GM23338 (cell line): ENCODE measurements around the gene TMEM163. TPM values are rescaled to one million over a fixed set of nuclear protein-coding genes. Genes with fewer than 3 reads are reported as not detected.

ENCODE experiments used
- ATAC-seq: fragments of 200-7000 bp; cut with Tn5 transposase; 3 replicates; pipeline ENCODE4 v1.9.1; 2020
- DNase-seq: peaks from one replicate; pipeline ENCODE4 v3.0.0-alpha.2; 2015; ENCODE audit warnings: low spot score
- H2AFZ ChIP-seq: fragments of 200-600 bp; sonication (generic); 2 replicates; pipeline ENCODE4 v1.8.0; 2016; ENCODE audit warnings: antibody characterized with exemption, mild to moderate bottlenecking, moderate library complexity
- H3F3A ChIP-seq: fragments of 200-600 bp; sonication (generic); replicated peaks from 2 replicates; pipeline ENCODE4 v1.8.0; 2017; ENCODE audit warnings: antibody characterized with exemption, mixed run types, low read depth
- H3K27ac ChIP-seq: fragments of 200-600 bp; sonication (generic); 2 replicates; pipeline ENCODE4 v1.6.1; 2016; ENCODE audit warnings: low read depth
- H3K27me3 ChIP-seq: fragments of 200-600 bp; sonication (generic); 2 replicates; pipeline ENCODE4 v1.8.0; 2016; ENCODE audit warnings: mild to moderate bottlenecking, mixed run types, moderate library complexity; ENCODE audit not compliant: insufficient read depth
- H3K36me3 ChIP-seq: fragments of 200-600 bp; sonication (generic); 2 replicates; pipeline ENCODE4 v1.8.0; 2016; ENCODE audit warnings: mild to moderate bottlenecking; ENCODE audit not compliant: insufficient read depth
- H3K4me1 ChIP-seq: fragments of 200-600 bp; sonication (generic); 2 replicates; pipeline ENCODE4 v1.8.0; 2016; ENCODE audit warnings: mild to moderate bottlenecking, moderate library complexity; ENCODE audit not compliant: insufficient read depth
- H3K4me2 ChIP-seq: fragments of 200-600 bp; sonication (generic); 2 replicates; pipeline ENCODE4 v1.7.1; 2017; ENCODE audit warnings: mixed run types
- H3K4me3 ChIP-seq: fragments of 200-600 bp; sonication (generic); 2 replicates; pipeline ENCODE4 v1.6.1; 2016; ENCODE audit warnings: mixed run types
- H3K79me2 ChIP-seq: fragments of 200-600 bp; sonication (generic); replicated peaks from 2 replicates; pipeline ENCODE4 v1.8.0; 2017; ENCODE audit warnings: mild to moderate bottlenecking; ENCODE audit not compliant: insufficient read depth
- H3K9me2 ChIP-seq: fragments of 200-600 bp; sonication (generic); 2 replicates; pipeline ENCODE4 v1.8.0; 2017; ENCODE audit not compliant: insufficient read depth
- H4K20me1 ChIP-seq: fragments of 200-600 bp; sonication (generic); replicated peaks from 2 replicates; pipeline ENCODE4 v1.8.0; 2017; ENCODE audit warnings: mild to moderate bottlenecking; ENCODE audit not compliant: insufficient read depth
- H3K27ac Mint-ChIP-seq: 2 replicates; pipeline ENCODE4 v1.8.0; 2020; ENCODE audit warnings: inconsistent platforms, mild to moderate bottlenecking, moderate library complexity, mixed read lengths
- H3K27me3 Mint-ChIP-seq: 3 replicates; pipeline ENCODE4 v1.8.0; 2022; ENCODE audit warnings: low read depth, mild to moderate bottlenecking, moderate library complexity, mixed read lengths, inconsistent platforms; ENCODE audit not compliant: insufficient read depth, poor library complexity
- H3K36me3 Mint-ChIP-seq: 3 replicates; pipeline ENCODE4 v1.8.0; 2021; ENCODE audit warnings: low read depth, mild to moderate bottlenecking, inconsistent platforms, moderate library complexity, mixed read lengths
- H3K4me1 Mint-ChIP-seq: 3 replicates; pipeline ENCODE4 v1.8.0; 2020; ENCODE audit warnings: mild to moderate bottlenecking, inconsistent platforms, mixed read lengths
- H3K4me3 Mint-ChIP-seq: 3 replicates; pipeline ENCODE4 v1.8.0; 2021; ENCODE audit warnings: moderate library complexity, mild to moderate bottlenecking, inconsistent platforms, mixed read lengths
- H3K9me3 Mint-ChIP-seq: 3 replicates; pipeline ENCODE4 v1.8.0; 2020; ENCODE audit warnings: moderate library complexity, mild to moderate bottlenecking, inconsistent platforms, mixed read lengths
- CREB1 ChIP-seq: fragments of 250-450 bp; sonication (Bioruptor Pico); IDR thresholded peaks from 2 replicates; pipeline ENCODE4 v1.5.0; 2020; ENCODE audit warnings: low read depth, mild to moderate bottlenecking, moderate library complexity
- CTCF ChIP-seq, 2 experiments: fragments of 200-600 bp in 1 of 2; sonication (generic) in 1 of 2; conservative IDR thresholded peaks; 2 replicates each; pipeline versions ENCODE4 v1.5.1 to v1.6.1; 2016 to 2017; ENCODE audit warnings: antibody characterized with exemption in 2 of 2, low read depth in 2 of 2, mild to moderate bottlenecking in 2 of 2, moderate library complexity in 1 of 2
- ETS1 ChIP-seq: IDR thresholded peaks from 2 replicates; pipeline ENCODE4 v1.6.1; 2016; ENCODE audit warnings: antibody characterized with exemption
- EZH2phosphoT487 ChIP-seq: fragments of 200-600 bp; sonication (generic); IDR thresholded peaks from one replicate; pipeline ENCODE4 v1.8.1; 2018; ENCODE audit warnings: antibody characterized with exemption; ENCODE audit not compliant: unreplicated experiment
- JUNB ChIP-seq: IDR thresholded peaks from one replicate; pipeline ENCODE4 v1.6.1; 2016; ENCODE audit warnings: antibody characterized with exemption; ENCODE audit not compliant: unreplicated experiment
- NANOG ChIP-seq: IDR thresholded peaks from 2 replicates; pipeline ENCODE4 v1.6.1; 2016; ENCODE audit warnings: antibody characterized with exemption, borderline replicate concordance
- POLR2AphosphoS5 ChIP-seq: IDR thresholded peaks from 2 replicates; pipeline ENCODE4 v1.6.1; 2016; ENCODE audit warnings: antibody characterized with exemption, low read depth
- REST ChIP-seq: IDR thresholded peaks from one replicate; pipeline ENCODE4 v1.6.1; 2018; ENCODE audit warnings: antibody characterized with exemption; ENCODE audit not compliant: unreplicated experiment
- STAT1 ChIP-seq: IDR thresholded peaks from one replicate; pipeline ENCODE4 v1.6.1; 2016; ENCODE audit warnings: antibody characterized with exemption; ENCODE audit not compliant: unreplicated experiment
- ZNF331 ChIP-seq: fragments of 250-450 bp; sonication (Bioruptor Pico); IDR thresholded peaks from 2 replicates; pipeline ENCODE4 v1.5.0; 2020; ENCODE audit warnings: low read depth, mild to moderate bottlenecking, moderate library complexity
- polyA plus RNA-seq: library from polyadenylated mRNA; unstranded; fragments of >200 nt; fragmentation: Nextera tagmentation; extraction: Ambion mirVana; gene quantifications from 2 replicates; pipeline ENCODE4 v1.2.1, GENCODE V29; 2016
- total RNA-seq: library from RNA; depleted of rRNA; stranded (reverse); fragments of >200 nt; shearing (Covaris generic); gene quantifications from 2 replicates; pipeline ENCODE4 v1.2.3, GENCODE V29; 2014

TMEM163 gene
- total and polyA plus RNA-seq, 2 experiments from 2014 or later = 1.1 to 1.8 TPM

GRCh38 chr2:134663451-134664450 is 55.0 kb downstream of the TMEM163 start (continued):
- TF ChIP-seq CTCF (conservative IDR thresholded peaks at IDR 0.05; ENCODE audit: low read depth in 2 of 2) (no peak), ZNF331 (CRISPR knock-in tag) (no peak), ETS1 (no peak), STAT1 (no peak), JUNB (no peak), NANOG (no peak), REST (no peak), CREB1 (CRISPR knock-in tag) (no peak), POLR2AphosphoS5 (no peak)

- Histone ChIP-seq H3F3A (no peaks in the 10 kb centered on the region), H3K4me3 (no peak overlapping the region), H3K4me1 (no peaks in the 10 kb centered on the region), H3K79me2 (no peaks in the 10 kb centered on the region), H3K9me2 (no peaks in the 10 kb centered on the region), H3K27ac (no peak overlapping the region), H4K20me1 (no peaks in the 10 kb centered on the region), H3K4me2 (no peak overlapping the region), H3K27me3 (no peaks in the 10 kb centered on the region), H3K36me3 (no peaks in the 10 kb centered on the region), H2AFZ (no peak overlapping the region)
- no peaks in the 10 kb centered on the region; the same call in 2 of the 3 replicates for H3K4me1 Mint-ChIP-seq
- H3K36me3 Mint-ChIP-seq = no peaks in the 10 kb centered on the region
- ATAC-seq (no peak), DNase-seq (no peak)
- H3K9me3 Mint-ChIP-seq = no peaks in the 10 kb centered on the region
- no peak overlapping the region for H3K4me3 Mint-ChIP-seq
- no peak overlapping the region for H3K27ac Mint-ChIP-seq
- H3K27me3 Mint-ChIP-seq = peaks cover 6% of the 10 kb centered on the region
- TF ChIP-seq STAT1 (no peak), REST (no peak), EZH2phosphoT487 (no peak), CTCF (conservative IDR thresholded peaks at IDR 0.05; ENCODE audit: low read depth in 2 of 2) (no peak), JUNB (no peak)
These were observed 56.0 kb downstream of the TMEM163 start for GRCh38 chr2:134662751-134663150.
